H1 (cell line): ENCODE data around the gene NANOS2.
A peak's percentile ranks its signal among the peaks of the same experiment; 100 is the strongest.

Experiments
- CBX5 ChIP-seq: fragments of 300-800, 300-1000 bp; sonication (generic); IDR thresholded peaks from 2 replicates; pipeline ENCODE4 v1.7.1; 2016; ENCODE audit warnings: antibody characterized with exemption, low read length, low read depth
- CEBPB ChIP-seq: IDR thresholded peaks from 2 replicates; pipeline ENCODE4 v1.6.1; 2012; ENCODE audit warnings: low read depth, low read length
- CHD1 ChIP-seq: IDR thresholded peaks from 2 replicates; pipeline ENCODE4 v1.6.1; 2012; ENCODE audit warnings: low read depth, low read length, improper control_type of control experiment
- CREB1 ChIP-seq: IDR thresholded peaks from 2 replicates; pipeline ENCODE4 v1.6.1; 2012; ENCODE audit warnings: inconsistent platforms
- CTBP2 ChIP-seq: IDR thresholded peaks from 2 replicates; pipeline ENCODE4 v1.7.0; 2011; ENCODE audit warnings: borderline replicate concordance, mild to moderate bottlenecking, moderate library complexity, mixed read lengths, low read length; ENCODE audit not compliant: insufficient read depth, insufficient read length
- EP300 ChIP-seq, 2 experiments: IDR thresholded peaks; 1 replicate in 1 of 2; 2 replicates in 1 of 2; pipeline ENCODE4 v1.6.1; 2011 to 2012; ENCODE audit warnings: low read depth in 2 of 2, low read length in 2 of 2, mild to moderate bottlenecking in 2 of 2, borderline replicate concordance in 1 of 2, inconsistent platforms in 1 of 2, moderate library complexity in 1 of 2
- EZH2 ChIP-seq: fragments of 200-600 bp; sonication (generic); IDR thresholded peaks from 2 replicates; pipeline ENCODE4 v1.7.1; 2012; ENCODE audit warnings: low read depth, mild to moderate bottlenecking, moderate library complexity, low read length, inconsistent platforms; ENCODE audit not compliant: severe bottlenecking
- JUN ChIP-seq: IDR thresholded peaks from 2 replicates; pipeline ENCODE4 v1.6.1; 2011; ENCODE audit warnings: low read depth, mild to moderate bottlenecking, improper control_type of control experiment, low read length
- PHF8 ChIP-seq: fragments of 200-600 bp; sonication (generic); conservative IDR thresholded peaks from 2 replicates; pipeline ENCODE4 v1.7.1; 2012; ENCODE audit warnings: low read depth, mild to moderate bottlenecking, inconsistent platforms, low read length, moderate library complexity
- POLR2A ChIP-seq, 2 experiments: IDR thresholded peaks; 1 replicate in 1 of 2; 2 replicates in 1 of 2; pipeline ENCODE4 v1.6.1; 2011; ENCODE audit warnings: low read depth in 2 of 2, low read length in 2 of 2, mild to moderate bottlenecking in 2 of 2; ENCODE audit errors: control extremely low read depth in 1 of 2
- SP1 ChIP-seq: IDR thresholded peaks from 2 replicates; pipeline ENCODE4 v1.6.1; 2011; ENCODE audit warnings: low read depth, low read length
- TF ChIP-seq, protein P1 (sequence below): IDR thresholded peaks from 2 replicates; pipeline ENCODE4 v1.6.1; 2011; ENCODE audit warnings: low read depth, mild to moderate bottlenecking, low read length; ENCODE audit not compliant: insufficient read depth
- TF ChIP-seq, protein P2 (sequence below): IDR thresholded peaks from 2 replicates; pipeline ENCODE4 v1.6.1; 2012; ENCODE audit warnings: low read length, inconsistent platforms
- TF ChIP-seq, protein P3 (sequence below), 3 experiments: IDR thresholded peaks; 1 replicate in 2 of 3; 2 replicates in 1 of 3; pipeline versions ENCODE4 v1.5.1 to v1.6.1; 2011; ENCODE audit warnings: low read length in 3 of 3, mild to moderate bottlenecking in 3 of 3, inconsistent platforms in 2 of 3, low read depth in 1 of 3, moderate library complexity in 1 of 3; ENCODE audit not compliant: insufficient read depth in 1 of 3; ENCODE audit errors: control extremely low read depth in 1 of 3

DNA sequence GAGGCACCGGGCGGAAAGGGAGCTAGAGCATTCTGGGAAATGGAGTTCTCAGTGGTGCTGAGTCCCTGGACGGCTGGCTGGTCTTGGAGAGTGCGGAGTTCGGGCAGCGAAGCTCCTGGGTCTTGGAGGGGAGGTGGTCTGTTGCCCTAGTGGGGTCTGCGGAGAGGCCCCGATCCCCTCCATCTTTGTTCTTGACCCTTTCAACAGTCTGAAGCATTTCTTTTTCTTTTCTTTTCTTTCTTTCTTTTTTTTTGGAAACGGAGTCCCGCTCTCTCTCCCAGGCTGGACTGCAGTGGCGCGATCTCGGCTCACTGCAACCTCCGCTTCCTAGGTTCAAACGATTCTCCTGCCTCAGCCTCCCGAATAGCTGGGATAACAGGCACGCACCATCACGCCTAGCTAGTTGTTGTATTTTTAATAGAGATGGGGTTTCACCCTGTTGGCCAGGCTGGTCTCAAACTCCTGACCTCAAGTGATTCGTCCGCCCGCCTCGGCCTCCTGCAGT is 51.2 kb downstream of the NANOS2 start:
- TF ChIP-seq, protein P1, sequence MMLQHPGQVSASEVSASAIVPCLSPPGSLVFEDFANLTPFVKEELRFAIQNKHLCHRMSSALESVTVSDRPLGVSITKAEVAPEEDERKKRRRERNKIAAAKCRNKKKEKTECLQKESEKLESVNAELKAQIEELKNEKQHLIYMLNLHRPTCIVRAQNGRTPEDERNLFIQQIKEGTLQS: peak; percentile 1; the same call in 1 of the 2 replicates
- TF ChIP-seq CTBP2: no peak
- no peak for TF ChIP-seq CBX5
- no peak for TF ChIP-seq POLR2A (IDR thresholded peaks at IDR 0.05; ENCODE audit: control extremely low read depth in 1 of 2, low read depth in 2 of 2, low read length in 2 of 2)
- TF ChIP-seq, protein P2, sequence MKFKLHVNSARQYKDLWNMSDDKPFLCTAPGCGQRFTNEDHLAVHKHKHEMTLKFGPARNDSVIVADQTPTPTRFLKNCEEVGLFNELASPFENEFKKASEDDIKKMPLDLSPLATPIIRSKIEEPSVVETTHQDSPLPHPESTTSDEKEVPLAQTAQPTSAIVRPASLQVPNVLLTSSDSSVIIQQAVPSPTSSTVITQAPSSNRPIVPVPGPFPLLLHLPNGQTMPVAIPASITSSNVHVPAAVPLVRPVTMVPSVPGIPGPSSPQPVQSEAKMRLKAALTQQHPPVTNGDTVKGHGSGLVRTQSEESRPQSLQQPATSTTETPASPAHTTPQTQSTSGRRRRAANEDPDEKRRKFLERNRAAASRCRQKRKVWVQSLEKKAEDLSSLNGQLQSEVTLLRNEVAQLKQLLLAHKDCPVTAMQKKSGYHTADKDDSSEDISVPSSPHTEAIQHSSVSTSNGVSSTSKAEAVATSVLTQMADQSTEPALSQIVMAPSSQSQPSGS: no peak
- no peak for TF ChIP-seq EP300 (IDR thresholded peaks at IDR 0.05; ENCODE audit: borderline replicate concordance in 1 of 2, low read depth in 2 of 2, low read length in 2 of 2)
- no peak; the same call in 1 of the 2 replicates for TF ChIP-seq SP1
- TF ChIP-seq PHF8: no peak
- no peak for TF ChIP-seq EZH2
- TF ChIP-seq CHD1: no peak
- TF ChIP-seq, protein P3, sequence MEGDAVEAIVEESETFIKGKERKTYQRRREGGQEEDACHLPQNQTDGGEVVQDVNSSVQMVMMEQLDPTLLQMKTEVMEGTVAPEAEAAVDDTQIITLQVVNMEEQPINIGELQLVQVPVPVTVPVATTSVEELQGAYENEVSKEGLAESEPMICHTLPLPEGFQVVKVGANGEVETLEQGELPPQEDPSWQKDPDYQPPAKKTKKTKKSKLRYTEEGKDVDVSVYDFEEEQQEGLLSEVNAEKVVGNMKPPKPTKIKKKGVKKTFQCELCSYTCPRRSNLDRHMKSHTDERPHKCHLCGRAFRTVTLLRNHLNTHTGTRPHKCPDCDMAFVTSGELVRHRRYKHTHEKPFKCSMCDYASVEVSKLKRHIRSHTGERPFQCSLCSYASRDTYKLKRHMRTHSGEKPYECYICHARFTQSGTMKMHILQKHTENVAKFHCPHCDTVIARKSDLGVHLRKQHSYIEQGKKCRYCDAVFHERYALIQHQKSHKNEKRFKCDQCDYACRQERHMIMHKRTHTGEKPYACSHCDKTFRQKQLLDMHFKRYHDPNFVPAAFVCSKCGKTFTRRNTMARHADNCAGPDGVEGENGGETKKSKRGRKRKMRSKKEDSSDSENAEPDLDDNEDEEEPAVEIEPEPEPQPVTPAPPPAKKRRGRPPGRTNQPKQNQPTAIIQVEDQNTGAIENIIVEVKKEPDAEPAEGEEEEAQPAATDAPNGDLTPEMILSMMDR (IDR thresholded peaks at IDR 0.05; ENCODE audit: control extremely low read depth in 1 of 3, insufficient read depth in 1 of 3, low read depth in 1 of 3, low read length in 3 of 3): no peak
- no peak for TF ChIP-seq CEBPB
- TF ChIP-seq CREB1: no peak
- no peak for TF ChIP-seq JUN
